Eye (tissue), 1 donor: ENCODE results near the gene PSMD8.
A peak's percentile ranks its signal among the peaks of the same experiment; 100 is the strongest.
"Not testable (repeated sequence)": the region's sequence is repeated elsewhere in the genome, so short reads cannot be mapped to it uniquely, and the experiment has no call there.

Source experiments
- DNase-seq: peaks from one replicate; pipeline ENCODE4 v3.0.0-alpha.2; 2015

The PSMD8 gene

GRCh38 chr19:38362076-38362945, 12.1 kb upstream of the PSMD8 start:
- peak; percentile 79 for DNase-seq

- not testable (repeated sequence) for DNase-seq
Observed at GRCh38 chr19:38362946-38363688, 11.3 kb upstream of the PSMD8 start.

- DNase-seq, result no peak
Observed at GRCh38 chr19:38367041-38367440, 7.3 kb upstream of the PSMD8 start.

GRCh38 chr19:38369584-38369983, 4.8 kb upstream of the PSMD8 start:
- no peak for DNase-seq

- no peak for DNase-seq
Observed at GRCh38 chr19:38370299-38370698, 4.1 kb upstream of the PSMD8 start.

GRCh38 chr19:38371081-38371480, 3.3 kb upstream of the PSMD8 start:
- DNase-seq, result no peak

GRCh38 chr19:38373907-38374331, 452 bp upstream of the PSMD8 start:
- DNase-seq, result no peak

GRCh38 chr19:38375098-38375493, 725 bp downstream of the PSMD8 start:
- no peak for DNase-seq

GRCh38 chr19:38375748-38376147, 1.4 kb downstream of the PSMD8 start:
- DNase-seq, result no peak

- no peak for DNase-seq
Observed at GRCh38 chr19:38376576-38376975, 2.2 kb downstream of the PSMD8 start.

GRCh38 chr19:38377052-38377451, 2.7 kb downstream of the PSMD8 start:
- DNase-seq, result no peak

- no peak for DNase-seq
Observed at GRCh38 chr19:38378866-38379265, 4.5 kb downstream of the PSMD8 start.

GRCh38 chr19:38381138-38381537, 6.8 kb downstream of the PSMD8 start:
- no peak for DNase-seq

- DNase-seq, result no peak
Observed at GRCh38 chr19:38383184-38383583, 8.8 kb downstream of the PSMD8 start.

- DNase-seq, result no peak
Observed at GRCh38 chr19:38383743-38384142, 9.4 kb downstream of the PSMD8 start.

GRCh38 chr19:38384209-38385027, 10.0 kb downstream of the PSMD8 start:
- DNase-seq, result peak; percentile 39

- no peak for DNase-seq
Observed at GRCh38 chr19:38385057-38385803, 10.9 kb downstream of the PSMD8 start.

- peak; percentile 24 for DNase-seq
Observed at GRCh38 chr19:38385804-38386257, 11.5 kb downstream of the PSMD8 start.

- DNase-seq, result peak; percentile 34
Observed at GRCh38 chr19:38386300-38386970, 12.1 kb downstream of the PSMD8 start.

GRCh38 chr19:38386971-38387549, 12.7 kb downstream of the PSMD8 start:
- no peak for DNase-seq
